Endothelial cell (in vitro differentiated cells): ENCODE data around the gene NKRF. TPM values are rescaled to one million over a fixed set of nuclear protein-coding genes. Genes with fewer than 3 reads are reported as not detected.

Experiments used
- DNase-seq: peaks from one replicate; pipeline ENCODE4 v3.0.0; 2021; ENCODE audit warnings: low spot score
- H3K27ac Mint-ChIP-seq: one replicate; pipeline ENCODE4 v1.8.0; 2021; ENCODE audit warnings: mixed read lengths, inconsistent platforms; ENCODE audit not compliant: unreplicated experiment
- H3K27me3 Mint-ChIP-seq: one replicate; pipeline ENCODE4 v1.8.0; 2021; ENCODE audit warnings: mild to moderate bottlenecking, moderate library complexity, mixed read lengths, inconsistent platforms; ENCODE audit not compliant: unreplicated experiment
- H3K36me3 Mint-ChIP-seq: one replicate; pipeline ENCODE4 v1.8.0; 2021; ENCODE audit warnings: mild to moderate bottlenecking, low read depth, mixed read lengths, inconsistent platforms; ENCODE audit not compliant: unreplicated experiment
- H3K4me1 Mint-ChIP-seq: one replicate; pipeline ENCODE4 v1.8.0; 2021; ENCODE audit warnings: mild to moderate bottlenecking, mixed read lengths, inconsistent platforms; ENCODE audit not compliant: unreplicated experiment
- H3K4me3 Mint-ChIP-seq: one replicate; pipeline ENCODE4 v1.8.0; 2021; ENCODE audit warnings: mild to moderate bottlenecking, mixed read lengths, inconsistent platforms; ENCODE audit not compliant: unreplicated experiment
- H3K9me3 Mint-ChIP-seq: one replicate; pipeline ENCODE4 v1.8.0; 2021; ENCODE audit warnings: mixed read lengths, inconsistent platforms; ENCODE audit not compliant: unreplicated experiment
- CTCF ChIP-seq: fragments of 200-600 bp; sonication (generic); IDR thresholded peaks from one replicate; pipeline ENCODE4 v1.5.0; 2021; ENCODE audit warnings: antibody characterized with exemption; ENCODE audit not compliant: unreplicated experiment
- total RNA-seq: library from RNA; stranded (reverse); fragmentation: NEBNext Ultra II Directional; extraction: Animal tissue kit (Norgen Biotek cat#: 25700); gene quantifications from one replicate; pipeline ENCODE4 v1.2.1, GENCODE V29; 2021; ENCODE audit not compliant: unreplicated experiment

NKRF gene
- total RNA-seq, 1 donor from 2014 or later, result 8.4 TPM

GRCh38 chrX:119574394-119575266 is 31.6 kb downstream of the NKRF start, which contains the start of gene UBE2A:
Gene UBE2A, plus strand, starts transcription at chrX:119574563. Its CDS starts 149 bp downstream, at chrX:119574712.
- peak within 1 kb of the TSS; percentile 92 for H3K27ac Mint-ChIP-seq
- H3K4me3 Mint-ChIP-seq, result peak within 1 kb of the TSS; percentile 96
- H3K27me3 Mint-ChIP-seq, result no peaks in the 10 kb centered on the region
- no peaks in the 10 kb centered on the region for H3K9me3 Mint-ChIP-seq
- TF ChIP-seq CTCF, result peak; percentile 12
- no peaks in the 10 kb centered on the region for H3K36me3 Mint-ChIP-seq
- peak; percentile 81 for DNase-seq
- H3K4me1 Mint-ChIP-seq, result peaks cover 7% of the 10 kb centered on the region

GRCh38 chrX:119573840-119574393 is 32.3 kb downstream of the NKRF start:
- Mint-ChIP-seq H3K27me3 (no peaks in the 10 kb centered on the region), H3K9me3 (no peaks in the 10 kb centered on the region), H3K4me3 (peak overlapping the region; percentile 96), H3K27ac (peak overlapping the region; percentile 92), H3K4me1 (peaks cover 7% of the 10 kb centered on the region), H3K36me3 (no peaks in the 10 kb centered on the region)
- no peak for TF ChIP-seq CTCF
- DNase-seq, result peak; percentile 3

DNA sequence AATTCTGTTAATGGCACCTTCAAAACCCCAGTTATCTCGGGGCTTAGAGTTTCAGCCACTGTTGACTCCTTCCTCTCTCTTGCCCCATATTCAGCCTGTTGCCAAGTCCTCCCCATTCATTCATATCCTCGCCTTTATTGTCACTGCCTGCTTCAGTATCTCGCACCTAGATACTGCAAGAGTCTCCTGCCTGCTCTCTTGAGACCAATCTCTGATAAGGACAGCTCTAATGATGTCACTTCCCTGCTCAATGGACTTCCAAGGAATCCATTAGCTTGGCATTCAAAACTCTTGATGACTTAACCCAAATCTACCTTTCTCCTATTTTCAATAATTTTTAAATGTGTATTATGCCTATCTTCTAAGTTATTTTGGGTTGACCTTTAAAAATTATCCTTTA is 33.0 kb downstream of the NKRF start:
- no peaks in the 10 kb centered on the region for H3K9me3 Mint-ChIP-seq
- peaks cover 7% of the 10 kb centered on the region for H3K4me1 Mint-ChIP-seq
- no peak for DNase-seq
- H3K27ac Mint-ChIP-seq, result peak overlapping the region; percentile 92
- no peaks in the 10 kb centered on the region for H3K36me3 Mint-ChIP-seq
- H3K4me3 Mint-ChIP-seq, result peak overlapping the region; percentile 96
- no peak for TF ChIP-seq CTCF
- H3K27me3 Mint-ChIP-seq, result no peaks in the 10 kb centered on the region

DNA sequence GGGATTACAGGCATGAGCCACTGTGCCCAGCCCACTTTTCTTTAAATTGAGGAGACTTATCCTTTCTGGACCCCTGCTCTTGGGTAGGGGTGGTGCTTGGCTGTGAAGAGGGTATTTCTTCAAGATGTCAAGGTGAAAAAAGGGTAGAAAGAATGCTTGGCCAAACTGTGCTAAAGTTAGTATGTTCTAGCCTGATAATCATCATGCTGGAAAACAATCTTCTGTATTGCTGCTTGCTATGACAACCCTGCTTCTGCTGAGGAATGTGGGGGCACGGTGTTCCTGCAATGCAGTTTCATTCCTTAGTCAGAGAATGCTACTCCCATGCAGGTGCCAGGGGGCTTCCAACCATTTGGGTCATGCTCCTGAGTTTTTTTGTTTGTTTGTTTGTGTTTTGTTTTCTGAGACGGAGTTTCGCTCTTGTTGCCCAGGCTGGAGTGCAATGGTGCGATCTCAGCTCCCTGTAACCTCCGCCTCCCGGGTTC is 35.8 kb downstream of the NKRF start:
- H3K27ac Mint-ChIP-seq, result no peak overlapping the region
- DNase-seq, result no peak
- TF ChIP-seq CTCF, result no peak
- peaks cover 7% of the 10 kb centered on the region for H3K4me1 Mint-ChIP-seq
- no peaks in the 10 kb centered on the region for H3K27me3 Mint-ChIP-seq
- H3K36me3 Mint-ChIP-seq, result no peaks in the 10 kb centered on the region
- no peaks in the 10 kb centered on the region for H3K9me3 Mint-ChIP-seq
- no peak overlapping the region for H3K4me3 Mint-ChIP-seq
